Vagina (tissue), 2 donors: Measurements from ENCODE around the gene FOXC2. TPM values are rescaled to one million over a fixed set of nuclear protein-coding genes. Genes with fewer than 3 reads are reported as not detected.

Experiments
- DNase-seq, 2 donors: peaks; one replicate each; pipeline ENCODE4 v3.0.0-alpha.2; 2017; ENCODE audit errors: extremely low spot score in 2 of 2
- H3K27ac ChIP-seq: fragments of 200-600 bp; sonication (generic); one replicate; pipeline ENCODE4 v1.5.1; 2019
- H3K27me3 ChIP-seq: fragments of 200-600 bp; sonication (generic); one replicate; pipeline ENCODE4 v1.5.1; 2019
- H3K36me3 ChIP-seq, 2 donors: fragments of 200-600 bp; sonication (generic); one replicate each; pipeline ENCODE4 v1.5.1; 2017 to 2019
- H3K4me1 ChIP-seq: fragments of 200-600 bp; sonication (generic); one replicate; pipeline ENCODE4 v1.5.1; 2019
- H3K4me3 ChIP-seq, 2 donors: fragments of 200-600 bp; sonication (generic); 1 replicate in 1 of 2; 2 replicates in 1 of 2; pipeline ENCODE4 v1.5.1; 2016 to 2019
- H3K9me3 ChIP-seq: fragments of 200-600 bp; sonication (generic); one replicate; pipeline ENCODE4 v1.5.1; 2019
- POLR2A ChIP-seq, 2 donors: fragments of 450-650 bp; IDR thresholded peaks; one replicate each; pipeline ENCODE4 v1.6.1; 2017; ENCODE audit warnings: antibody characterized with exemption in 2 of 2, mild to moderate bottlenecking in 2 of 2, moderate library complexity in 2 of 2
- POLR2AphosphoS5 ChIP-seq, 2 donors: sonication (generic); formaldehyde crosslinking; IDR thresholded peaks; one replicate each; pipeline ENCODE4 v1.9.0; 2017; ENCODE audit warnings: antibody characterized with exemption in 2 of 2, mild to moderate bottlenecking in 2 of 2, low read depth in 1 of 2; ENCODE audit not compliant: insufficient read depth in 1 of 2
- intact Hi-C: fragments of 100-400 bp; cut with DNase I; formaldehyde crosslinking; loops from one replicate; pipeline ENCODE4 v1.15.1; 2023
- total RNA-seq: library from RNA; depleted of rRNA; stranded (reverse); fragments of >200 nt; gene quantifications from one replicate; pipeline ENCODE4 v1.2.3, GENCODE V29; 2016
- TF ChIP-seq, protein P1 (sequence below), 3 experiments: fragments of 450-650 bp in 2 of 3; fragments of 200-600 bp in 1 of 3; sonication (generic) in 1 of 3; IDR thresholded peaks; one replicate each; pipeline ENCODE4 v1.5.1; 2017 to 2019; ENCODE audit warnings: antibody characterized with exemption in 3 of 3, mild to moderate bottlenecking in 2 of 3, moderate library complexity in 2 of 3

FOXC2 gene
- total RNA-seq, 1 donor from 2014 or later: 2.7 TPM

DNA sequence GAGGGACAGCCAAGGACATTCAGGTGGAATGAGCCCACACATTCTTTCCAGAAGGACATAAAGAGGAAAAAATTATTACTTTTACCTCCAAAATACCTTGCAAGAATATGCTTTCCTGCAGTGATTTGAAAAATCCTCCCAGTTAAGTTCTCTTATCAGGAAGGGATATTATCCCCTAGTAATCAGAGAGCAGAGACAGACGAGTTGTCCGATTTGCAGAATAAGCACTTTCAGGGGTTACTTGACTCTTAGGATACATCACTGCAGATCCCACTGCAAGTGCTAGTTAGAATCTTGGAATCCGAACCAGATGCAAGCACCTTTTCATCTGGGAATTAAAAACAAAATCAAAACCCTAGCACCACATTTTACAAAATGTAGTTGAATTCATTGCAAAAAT lies 45.3 kb downstream of the FOXC2 start:
- Histone ChIP-seq H3K9me3 (no peaks in the 10 kb centered on the region), H3K36me3 (no peaks in the 10 kb centered on the region), H3K4me1 (no peaks in the 10 kb centered on the region), H3K4me3 (no peak overlapping the region), H3K27ac (no peak overlapping the region), H3K27me3 (no peaks in the 10 kb centered on the region)
- DNase-seq: no peak
- intact Hi-C loops: no loop called here
- TF ChIP-seq POLR2A (IDR thresholded peaks at IDR 0.05) (no peak), POLR2AphosphoS5 (IDR thresholded peaks at IDR 0.05; ENCODE audit: insufficient read depth in 1 of 2, low read depth in 1 of 2) (no peak)

- intact Hi-C loops: no loop called here
- Histone ChIP-seq H3K27me3 (no peaks in the 10 kb centered on the region), H3K4me1 (no peaks in the 10 kb centered on the region), H3K9me3 (no peaks in the 10 kb centered on the region), H3K27ac (no peak overlapping the region), H3K36me3 (no peaks in the 10 kb centered on the region), H3K4me3 (no peak overlapping the region)
- no peak for DNase-seq
- TF ChIP-seq POLR2AphosphoS5 (IDR thresholded peaks at IDR 0.05; ENCODE audit: insufficient read depth in 1 of 2, low read depth in 1 of 2) (no peak), POLR2A (IDR thresholded peaks at IDR 0.05) (no peak)
- TF ChIP-seq, protein P1, sequence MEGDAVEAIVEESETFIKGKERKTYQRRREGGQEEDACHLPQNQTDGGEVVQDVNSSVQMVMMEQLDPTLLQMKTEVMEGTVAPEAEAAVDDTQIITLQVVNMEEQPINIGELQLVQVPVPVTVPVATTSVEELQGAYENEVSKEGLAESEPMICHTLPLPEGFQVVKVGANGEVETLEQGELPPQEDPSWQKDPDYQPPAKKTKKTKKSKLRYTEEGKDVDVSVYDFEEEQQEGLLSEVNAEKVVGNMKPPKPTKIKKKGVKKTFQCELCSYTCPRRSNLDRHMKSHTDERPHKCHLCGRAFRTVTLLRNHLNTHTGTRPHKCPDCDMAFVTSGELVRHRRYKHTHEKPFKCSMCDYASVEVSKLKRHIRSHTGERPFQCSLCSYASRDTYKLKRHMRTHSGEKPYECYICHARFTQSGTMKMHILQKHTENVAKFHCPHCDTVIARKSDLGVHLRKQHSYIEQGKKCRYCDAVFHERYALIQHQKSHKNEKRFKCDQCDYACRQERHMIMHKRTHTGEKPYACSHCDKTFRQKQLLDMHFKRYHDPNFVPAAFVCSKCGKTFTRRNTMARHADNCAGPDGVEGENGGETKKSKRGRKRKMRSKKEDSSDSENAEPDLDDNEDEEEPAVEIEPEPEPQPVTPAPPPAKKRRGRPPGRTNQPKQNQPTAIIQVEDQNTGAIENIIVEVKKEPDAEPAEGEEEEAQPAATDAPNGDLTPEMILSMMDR (IDR thresholded peaks at IDR 0.05): no peak
These were observed 48.1 kb downstream of the FOXC2 start for GRCh38 chr16:86614699-86615098.

DNA sequence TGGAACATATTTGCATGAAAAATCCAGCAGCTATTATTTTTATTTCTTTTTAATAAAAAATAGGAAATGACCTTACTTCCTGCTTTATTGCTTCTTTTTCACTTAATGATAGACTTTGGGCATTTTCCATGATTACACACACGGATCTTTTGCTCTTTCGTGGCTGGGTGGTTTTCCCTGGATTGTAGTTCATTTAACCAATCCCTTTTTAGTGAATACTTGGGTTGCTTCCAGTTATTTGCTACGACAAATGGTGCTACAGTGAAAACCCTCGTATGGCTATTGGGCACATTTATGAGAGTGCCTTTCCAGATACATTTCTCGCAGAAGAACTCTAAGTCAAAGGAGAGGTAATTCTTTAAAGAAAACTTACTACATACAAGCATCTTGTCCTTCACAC lies 50.3 kb downstream of the FOXC2 start:
- no peak overlapping the region for H3K27ac ChIP-seq
- H3K4me1 ChIP-seq: no peaks in the 10 kb centered on the region
- intact Hi-C loops: no loop called here
- H3K36me3 ChIP-seq: no peaks in the 10 kb centered on the region
- H3K4me3 ChIP-seq: no peak overlapping the region
- H3K27me3 ChIP-seq: no peaks in the 10 kb centered on the region
- H3K9me3 ChIP-seq: no peaks in the 10 kb centered on the region
- no peak for TF ChIP-seq POLR2A (IDR thresholded peaks at IDR 0.05)
- TF ChIP-seq, protein P1 (IDR thresholded peaks at IDR 0.05): no peak
- no peak for TF ChIP-seq POLR2AphosphoS5 (IDR thresholded peaks at IDR 0.05; ENCODE audit: insufficient read depth in 1 of 2, low read depth in 1 of 2)
- DNase-seq: no peak

DNA sequence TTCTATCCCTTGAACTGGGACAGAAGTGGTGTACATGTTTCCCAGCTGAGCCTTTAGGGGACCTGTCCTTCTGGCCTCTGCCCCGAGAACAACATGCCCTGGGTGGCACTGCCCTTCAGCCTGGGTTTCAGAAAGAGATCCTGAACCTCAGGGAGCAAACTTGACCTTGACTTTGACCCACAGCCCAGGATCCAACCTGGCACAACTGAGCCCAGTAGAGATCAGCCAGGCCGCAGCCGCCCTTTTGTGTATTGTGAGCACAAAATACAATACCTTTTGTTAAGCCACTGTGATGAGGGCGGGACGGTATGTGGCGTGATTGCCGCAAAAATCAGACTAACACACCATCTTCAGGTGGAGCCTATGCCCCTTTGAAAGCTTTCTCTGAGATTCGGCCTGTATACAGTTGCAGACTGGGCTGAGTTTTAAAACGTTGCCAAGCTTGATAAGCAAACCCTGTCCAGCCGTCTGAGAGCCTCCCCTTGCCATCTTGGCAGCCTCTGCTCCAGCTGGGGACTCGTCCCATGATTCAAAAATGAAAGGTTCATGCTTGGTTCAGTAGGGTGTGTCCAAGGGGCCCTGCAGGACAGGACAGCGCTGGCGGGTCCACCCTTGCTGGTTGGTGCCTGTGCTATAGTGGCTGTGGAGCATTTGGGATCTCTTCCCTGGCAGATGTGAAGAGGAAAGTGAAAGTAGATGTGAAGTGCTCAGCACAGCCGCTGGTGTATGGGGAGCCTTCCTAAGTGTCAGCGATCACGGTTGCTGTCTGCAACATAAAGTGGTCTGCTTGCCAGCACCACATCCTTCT lies 52.0 kb downstream of the FOXC2 start:
- no peak for DNase-seq
- Histone ChIP-seq H3K36me3 (no peaks in the 10 kb centered on the region), H3K4me3 (peak overlapping the region in 1 of 2 donors; percentile 6), H3K9me3 (no peaks in the 10 kb centered on the region), H3K27ac (no peak overlapping the region), H3K27me3 (no peaks in the 10 kb centered on the region), H3K4me1 (no peaks in the 10 kb centered on the region)
- no peak for TF ChIP-seq POLR2A (IDR thresholded peaks at IDR 0.05)
- no peak for TF ChIP-seq POLR2AphosphoS5 (IDR thresholded peaks at IDR 0.05; ENCODE audit: insufficient read depth in 1 of 2, low read depth in 1 of 2)
- TF ChIP-seq, protein P1 (IDR thresholded peaks at IDR 0.05): no peak
- intact Hi-C loops: no loop called here

Other genes with a start within 250 kb of the FOXC2 start
- 26.0 TPM for gene FOXF1, start 56.3 kb upstream of the FOXC2 start, total RNA-seq
- 20.4 TPM for gene MTHFSD, start 11.6 kb upstream of the FOXC2 start, total RNA-seq
- 0.98 TPM for gene FOXL1, start 11.7 kb downstream of the FOXC2 start, total RNA-seq